HepG2 (cell line): ENCODE results near the gene HLA-DMB. TPM values are rescaled to one million over a fixed set of nuclear protein-coding genes. Genes with fewer than 3 reads are reported as not detected.

ENCODE experiments used
- AHDC1 ChIP-seq: sonication (generic); formaldehyde crosslinking; IDR thresholded peaks from 2 replicates; pipeline ENCODE4 v1.5.1; 2020; ENCODE audit warnings: mild to moderate bottlenecking, missing genetic modification reagents, borderline replicate concordance
- FOXA1 ChIP-seq, 2 experiments: fragments of 450-650 bp in 1 of 2; sonication (generic) in 1 of 2; formaldehyde crosslinking in 1 of 2; IDR thresholded peaks; 2 replicates each; pipeline versions ENCODE4 v1.4.0 to v1.6.1; 2016 to 2020; ENCODE audit warnings: missing genetic modification reagents in 1 of 2
- LCORL ChIP-seq, 2 experiments: fragments of 450-650 bp in 1 of 2; sonication (generic) in 1 of 2; formaldehyde crosslinking in 1 of 2; IDR thresholded peaks; 2 replicates each; pipeline versions ENCODE4 v1.5.0 to v1.6.1; 2017 to 2020; ENCODE audit warnings: antibody characterized with exemption in 1 of 2, missing genetic modification reagents in 1 of 2
- MATR3 ChIP-seq: sonication (generic); formaldehyde crosslinking; IDR thresholded peaks from 2 replicates; pipeline ENCODE4 v1.4.0; 2020; ENCODE audit warnings: missing genetic modification reagents
- RCOR2 ChIP-seq: IDR thresholded peaks from 2 replicates; pipeline ENCODE4 v1.6.1; 2016; ENCODE audit warnings: missing biosample characterization, missing genetic modification reagents
- ZNF101 ChIP-seq: sonication (generic); formaldehyde crosslinking; IDR thresholded peaks from 2 replicates; pipeline ENCODE4 v1.4.0; 2020; ENCODE audit warnings: mild to moderate bottlenecking, low read depth, missing genetic modification reagents, borderline replicate concordance
- ZNF124 ChIP-seq: sonication (generic); formaldehyde crosslinking; IDR thresholded peaks from 2 replicates; pipeline ENCODE4 v1.4.0; 2020; ENCODE audit warnings: missing genetic modification reagents
- ZNF20 ChIP-seq: sonication (generic); formaldehyde crosslinking; IDR thresholded peaks from 2 replicates; pipeline ENCODE4 v1.4.0; 2020; ENCODE audit warnings: mild to moderate bottlenecking, moderate library complexity, missing genetic modification reagents
- ZNF24 ChIP-seq: fragments of 450-650 bp; IDR thresholded peaks from 2 replicates; pipeline ENCODE4 v1.6.1; 2017; ENCODE audit warnings: antibody characterized with exemption, mild to moderate bottlenecking
- ZNF510 ChIP-seq: sonication (generic); formaldehyde crosslinking; IDR thresholded peaks from 2 replicates; pipeline ENCODE4 v1.4.0; 2020; ENCODE audit warnings: low read depth, mild to moderate bottlenecking, missing genetic modification reagents
- ZNF574 ChIP-seq: sonication (generic); formaldehyde crosslinking; IDR thresholded peaks from 2 replicates; pipeline ENCODE4 v1.4.0; 2020; ENCODE audit warnings: missing genetic modification reagents
- ZNF670 ChIP-seq: sonication (generic); formaldehyde crosslinking; IDR thresholded peaks from 2 replicates; pipeline ENCODE4 v1.8.0; 2022; ENCODE audit warnings: mild to moderate bottlenecking, missing genetic modification reagents, borderline replicate concordance
- polyA plus RNA-seq, 8 experiments: library from polyadenylated mRNA; depleted of rRNA in 3 of 8; stranded (reverse) in 7 of 8; unstranded in 1 of 8; fragments of >200 nt; fragmentation: Illumina TruSeq in 4 of 8; extraction: Trizol in 4 of 8; gene quantifications; 2 replicates each; pipeline versions ENCODE4 v1.2.1 to v1.2.3, GENCODE V29; 2011 to 2016; ENCODE audit warnings: low read depth in 4 of 8, missing spikeins in 1 of 8, mixed read lengths in 1 of 8; ENCODE audit not compliant: insufficient read depth in 1 of 8
- total RNA-seq, 5 experiments: library from RNA; depleted of rRNA; stranded (reverse); fragments of >200 nt; fragmentation: Illumina TruSeq; extraction: Trizol; gene quantifications; 2 replicates each; pipeline ENCODE4 v1.2.3, GENCODE V29; 2016; ENCODE audit warnings: low read depth in 1 of 5
- TF ChIP-seq, protein P1 (sequence below): sonication (generic); formaldehyde crosslinking; IDR thresholded peaks from 2 replicates; pipeline ENCODE4 v1.4.0; 2020; ENCODE audit warnings: missing genetic modification reagents, borderline replicate concordance

HLA-DMB gene
- total and polyA plus RNA-seq, 2 of the 13 experiments (the other 11 are each of a cell fraction or from before 2014, with no cell fraction given): not detected

- 0 out of 2 replicates have a peak, but pooled peaks have one; percentile 26 for TF ChIP-seq ZNF670
- TF ChIP-seq ZNF24: peak; percentile 5; the same call in 1 of the 2 replicates
- peak; percentile 56; the same call in 1 of the 2 replicates for TF ChIP-seq AHDC1 (CRISPR knock-in tag)
- TF ChIP-seq FOXA1 (IDR thresholded peaks at IDR 0.05): no peak
- TF ChIP-seq FOXA1 (CRISPR knock-in tag; IDR thresholded peaks at IDR 0.05): 0 out of 2 replicates have a peak, but pooled peaks have one; percentile 11
- no peak for TF ChIP-seq ZNF101
- 0 out of 2 replicates have a peak, but pooled peaks have one; percentile 14 for TF ChIP-seq ZNF124
- no peak for TF ChIP-seq LCORL (IDR thresholded peaks at IDR 0.05)
- TF ChIP-seq LCORL (CRISPR knock-in tag; IDR thresholded peaks at IDR 0.05): peak; percentile 30; the same call in 1 of the 2 replicates
- TF ChIP-seq, protein P1, sequence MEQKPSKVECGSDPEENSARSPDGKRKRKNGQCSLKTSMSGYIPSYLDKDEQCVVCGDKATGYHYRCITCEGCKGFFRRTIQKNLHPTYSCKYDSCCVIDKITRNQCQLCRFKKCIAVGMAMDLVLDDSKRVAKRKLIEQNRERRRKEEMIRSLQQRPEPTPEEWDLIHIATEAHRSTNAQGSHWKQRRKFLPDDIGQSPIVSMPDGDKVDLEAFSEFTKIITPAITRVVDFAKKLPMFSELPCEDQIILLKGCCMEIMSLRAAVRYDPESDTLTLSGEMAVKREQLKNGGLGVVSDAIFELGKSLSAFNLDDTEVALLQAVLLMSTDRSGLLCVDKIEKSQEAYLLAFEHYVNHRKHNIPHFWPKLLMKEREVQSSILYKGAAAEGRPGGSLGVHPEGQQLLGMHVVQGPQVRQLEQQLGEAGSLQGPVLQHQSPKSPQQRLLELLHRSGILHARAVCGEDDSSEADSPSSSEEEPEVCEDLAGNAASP (CRISPR knock-in tag): peak; percentile 38; the same call in 1 of the 2 replicates
- 0 out of 2 replicates have a peak, but pooled peaks have one; percentile 65 for TF ChIP-seq RCOR2 (CRISPR knock-in tag)
- TF ChIP-seq ZNF20 (CRISPR knock-in tag): no peak
- peak; percentile 60 for TF ChIP-seq ZNF574 (CRISPR knock-in tag)
- TF ChIP-seq ZNF510: 0 out of 2 replicates have a peak, but pooled peaks have one; percentile 87
- TF ChIP-seq MATR3 (CRISPR knock-in tag): no peak
Observed at GRCh38 chr6:32967151-32968091, 26.6 kb upstream of the HLA-DMB start (continued).
